Skeletal muscle satellite cell (primary cell): ENCODE data around the gene ARHGEF5. TPM values are rescaled to one million over a fixed set of nuclear protein-coding genes. Genes with fewer than 3 reads are reported as not detected.
"Not testable (repeated sequence)": the region's sequence is repeated elsewhere in the genome, so short reads cannot be mapped to it uniquely, and the experiment has no call there.

Experiments used
- H3K27me3 ChIP-seq: 2 replicates; pipeline ENCODE4 v1.7.0; 2013; ENCODE audit warnings: low read length; ENCODE audit not compliant: control insufficient read depth, insufficient read depth
- H3K36me3 ChIP-seq: 2 replicates; pipeline ENCODE4 v1.7.0; 2013; ENCODE audit warnings: mild to moderate bottlenecking, control low read depth, low read length; ENCODE audit not compliant: insufficient read depth
- H3K4me1 ChIP-seq: 2 replicates; pipeline ENCODE4 v1.7.0; 2013; ENCODE audit warnings: low read length; ENCODE audit not compliant: control insufficient read depth, insufficient read depth
- H3K4me2 ChIP-seq: 2 replicates; pipeline ENCODE4 v1.7.0; 2013; ENCODE audit warnings: mild to moderate bottlenecking, low read length
- H3K4me3 ChIP-seq: 2 replicates; pipeline ENCODE4 v1.7.0; 2013; ENCODE audit warnings: low read length
- H3K9ac ChIP-seq: 2 replicates; pipeline ENCODE4 v1.7.0; 2013; ENCODE audit warnings: mild to moderate bottlenecking, low read depth, low read length, moderate library complexity
- H3K9me3 ChIP-seq: replicated peaks from 2 replicates; pipeline ENCODE4 v1.7.0; 2013; ENCODE audit warnings: mild to moderate bottlenecking, control low read depth, low read length
- total RNA-seq: library from RNA; depleted of rRNA; stranded (reverse); fragments of >200 nt; gene quantifications from 2 replicates; pipeline ENCODE4 v1.2.3, GENCODE V29; 2012; rRNA removed

ARHGEF5 gene
- 1.0 and 1.3 TPM in 2 replicates for total RNA-seq

DNA sequence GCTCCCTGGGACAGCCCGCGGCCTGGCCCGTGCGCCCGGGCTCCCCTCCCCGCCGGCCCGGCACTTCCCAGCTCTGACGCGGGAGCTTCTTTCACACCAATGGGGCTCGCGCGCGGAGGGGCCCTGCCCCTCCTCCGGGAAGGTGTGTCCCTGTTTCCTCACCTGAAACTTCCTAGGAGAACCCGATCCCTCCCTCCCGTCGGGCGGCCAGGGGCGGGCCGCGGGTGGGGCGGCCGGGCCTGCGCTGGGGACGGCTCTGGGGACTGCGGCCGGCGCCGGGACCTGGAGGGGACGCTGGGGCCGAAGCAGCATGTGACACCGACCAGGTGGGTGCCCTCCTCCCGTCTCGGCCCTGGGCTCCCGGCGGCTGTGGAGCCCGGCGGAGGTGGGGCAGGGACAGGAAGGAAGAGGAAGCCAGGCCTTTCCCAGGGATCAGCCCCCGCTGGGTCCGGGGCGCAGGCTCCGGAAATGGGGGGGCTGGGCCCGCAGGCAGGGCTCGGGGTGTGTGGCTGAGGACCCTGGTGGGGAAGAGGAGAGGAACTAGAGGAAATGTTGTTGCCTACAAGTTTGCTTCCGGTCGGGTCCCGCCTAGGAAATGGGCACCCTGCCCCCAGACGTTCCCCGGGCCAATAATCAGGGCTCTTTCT is at the start of gene ARHGEF5:
Gene ARHGEF5, plus strand, starts transcription at position 227 of the 647 bp plus-strand sequence. CDS start 7,268 bp downstream, outside the sequence.
- H3K9ac ChIP-seq, H3K36me3 ChIP-seq, H3K27me3 ChIP-seq, H3K9me3 ChIP-seq, H3K4me3 ChIP-seq, H3K4me1 ChIP-seq, H3K4me2 ChIP-seq: not testable (repeated sequence)

DNA sequence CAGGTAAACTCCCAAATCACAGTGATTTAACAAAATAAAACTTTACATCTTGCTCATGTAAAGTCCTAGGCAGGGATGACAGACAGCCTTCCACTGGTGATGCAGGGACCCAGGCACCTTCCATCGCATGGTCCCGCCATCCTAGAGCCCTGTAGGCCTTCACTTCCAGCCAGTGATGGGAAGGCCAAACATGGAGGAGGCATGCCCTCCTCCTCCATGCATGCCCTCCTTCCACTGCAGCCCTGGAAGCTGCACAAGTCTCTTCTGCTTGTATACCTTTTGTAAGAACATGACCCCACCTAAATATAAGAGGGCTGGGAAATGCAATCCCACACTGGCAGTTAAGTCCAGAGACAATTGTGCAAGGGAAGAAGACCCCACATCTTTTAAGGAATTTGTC is 45.5 kb upstream of the ARHGEF5 start:
- not testable (repeated sequence) for H3K9ac ChIP-seq, H3K27me3 ChIP-seq, H3K9me3 ChIP-seq, H3K36me3 ChIP-seq, H3K4me1 ChIP-seq, H3K4me3 ChIP-seq, H3K4me2 ChIP-seq

DNA sequence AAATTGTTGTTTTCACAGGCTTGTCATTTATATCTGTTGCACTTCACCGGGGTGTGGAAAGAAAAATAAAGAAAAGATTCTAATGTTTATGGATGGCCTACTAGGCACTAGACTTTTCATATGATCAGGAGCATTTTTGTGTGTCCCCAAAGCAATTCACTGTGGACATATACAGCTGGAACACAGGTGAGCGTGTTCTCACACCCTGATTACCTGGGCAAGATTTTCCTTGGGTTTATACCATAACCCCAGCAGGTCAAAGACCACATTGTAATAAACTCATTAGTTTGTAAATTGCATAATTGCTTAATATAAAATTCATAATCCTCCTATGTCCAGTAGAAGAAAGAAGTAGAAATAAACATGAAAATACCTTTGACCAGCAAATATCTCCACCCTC is 44.0 kb upstream of the ARHGEF5 start:
- not testable (repeated sequence) for H3K9me3 ChIP-seq, H3K4me2 ChIP-seq, H3K4me3 ChIP-seq, H3K4me1 ChIP-seq, H3K9ac ChIP-seq, H3K36me3 ChIP-seq, H3K27me3 ChIP-seq

DNA sequence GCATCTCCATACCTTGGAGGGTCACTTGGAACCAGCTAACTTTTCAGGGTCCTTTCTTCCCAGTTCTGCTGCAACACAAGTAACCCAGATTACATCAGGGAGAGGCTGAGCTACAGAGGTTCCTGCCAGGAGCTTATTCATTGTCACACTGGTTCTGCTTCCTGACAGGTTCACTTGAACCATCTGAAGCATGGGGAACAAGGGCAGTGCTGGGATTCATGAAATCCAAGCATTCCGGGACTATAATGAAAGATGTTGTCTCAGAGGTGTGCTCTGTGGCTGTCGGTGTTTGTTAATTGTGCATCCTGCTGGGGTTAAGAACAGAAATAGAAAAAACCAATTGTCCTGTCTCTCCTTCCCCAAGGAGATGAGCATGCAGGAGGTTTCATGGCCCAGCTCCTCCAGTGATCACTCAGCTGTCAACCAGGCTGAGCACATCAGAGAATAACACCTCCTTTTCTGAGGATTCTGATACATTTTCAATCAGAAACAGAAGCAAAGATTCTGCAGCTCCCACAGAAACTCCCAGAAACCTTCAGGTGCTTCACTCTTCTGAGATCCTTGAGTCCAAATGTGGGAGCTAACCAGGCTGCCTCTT is 43.2 kb upstream of the ARHGEF5 start, which contains the start of gene OR2A1:
Gene OR2A1, plus strand, starts transcription at position 548 of the 598 bp plus-strand sequence. CDS start 5,706 bp downstream, outside the sequence.
- not testable (repeated sequence) for H3K9ac ChIP-seq, H3K27me3 ChIP-seq, H3K9me3 ChIP-seq, H3K4me3 ChIP-seq, H3K4me1 ChIP-seq, H3K36me3 ChIP-seq, H3K4me2 ChIP-seq

DNA sequence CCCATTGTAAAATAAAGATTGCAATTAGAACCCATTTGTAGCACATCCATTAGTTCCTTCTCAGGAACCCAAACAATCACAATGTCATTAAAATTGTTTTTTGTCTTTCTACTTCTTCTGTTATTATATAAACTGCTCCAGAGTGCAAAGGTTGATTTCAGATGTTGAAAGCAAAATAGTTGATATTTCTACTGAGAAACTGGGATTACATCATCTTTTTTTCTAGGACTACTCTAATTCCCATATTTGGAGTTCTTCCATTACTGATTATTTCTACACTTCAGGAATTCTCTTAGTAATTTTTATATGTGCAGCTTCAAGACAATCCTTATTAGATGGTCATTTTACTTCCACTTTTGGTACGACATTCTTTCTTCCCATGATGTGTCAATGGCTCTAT is 37.7 kb upstream of the ARHGEF5 start:
- not testable (repeated sequence) for H3K27me3 ChIP-seq, H3K4me1 ChIP-seq, H3K36me3 ChIP-seq, H3K9me3 ChIP-seq, H3K4me2 ChIP-seq, H3K4me3 ChIP-seq, H3K9ac ChIP-seq

DNA sequence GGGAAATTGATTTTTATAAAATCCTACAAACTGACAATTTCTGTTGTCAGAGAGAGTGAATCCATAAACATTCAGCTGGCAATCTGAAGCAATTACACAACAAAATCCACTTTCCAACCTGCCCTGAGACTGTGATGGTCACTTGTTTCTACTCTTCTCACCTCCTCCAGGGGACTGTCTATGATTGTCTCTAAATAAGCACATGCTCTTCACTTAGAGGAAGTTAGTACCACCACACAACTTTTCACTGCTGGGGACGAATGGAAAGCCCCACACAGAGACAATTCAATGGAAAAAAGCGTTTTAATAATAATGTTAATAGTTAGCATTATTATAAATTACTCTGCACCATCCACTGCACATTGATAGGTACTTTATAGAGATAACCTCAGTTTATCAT is 35.7 kb upstream of the ARHGEF5 start:
- H3K9ac ChIP-seq, H3K4me3 ChIP-seq, H3K36me3 ChIP-seq, H3K27me3 ChIP-seq, H3K4me1 ChIP-seq, H3K9me3 ChIP-seq, H3K4me2 ChIP-seq: not testable (repeated sequence)

DNA sequence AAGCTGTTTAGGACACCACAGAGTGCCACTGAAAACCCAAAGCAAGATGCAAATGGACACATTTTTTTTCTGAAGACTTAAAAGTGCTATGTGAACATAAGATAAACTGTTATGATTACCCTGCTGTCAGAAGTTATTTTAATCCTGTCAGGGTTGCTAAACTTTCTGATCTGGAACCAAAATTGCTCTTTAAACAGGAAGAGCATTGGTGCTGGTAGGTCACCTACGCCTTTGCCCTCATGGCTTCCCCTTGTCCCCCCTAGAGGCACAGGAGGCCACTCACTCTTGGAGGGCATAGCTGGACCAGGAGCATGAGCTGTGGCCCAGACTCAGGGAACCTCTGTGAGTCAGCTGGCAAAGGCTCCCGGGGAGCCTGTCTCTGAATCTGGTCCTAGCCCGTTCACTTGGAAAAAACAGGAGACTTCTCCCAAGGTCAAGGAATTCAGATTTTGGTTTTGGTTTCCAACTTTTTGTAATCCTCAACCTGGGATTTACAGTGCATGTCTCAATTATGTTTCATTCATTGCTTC is 33.5 kb upstream of the ARHGEF5 start:
- not testable (repeated sequence) for H3K4me3 ChIP-seq, H3K27me3 ChIP-seq, H3K36me3 ChIP-seq, H3K9ac ChIP-seq, H3K4me1 ChIP-seq, H3K4me2 ChIP-seq, H3K9me3 ChIP-seq

DNA sequence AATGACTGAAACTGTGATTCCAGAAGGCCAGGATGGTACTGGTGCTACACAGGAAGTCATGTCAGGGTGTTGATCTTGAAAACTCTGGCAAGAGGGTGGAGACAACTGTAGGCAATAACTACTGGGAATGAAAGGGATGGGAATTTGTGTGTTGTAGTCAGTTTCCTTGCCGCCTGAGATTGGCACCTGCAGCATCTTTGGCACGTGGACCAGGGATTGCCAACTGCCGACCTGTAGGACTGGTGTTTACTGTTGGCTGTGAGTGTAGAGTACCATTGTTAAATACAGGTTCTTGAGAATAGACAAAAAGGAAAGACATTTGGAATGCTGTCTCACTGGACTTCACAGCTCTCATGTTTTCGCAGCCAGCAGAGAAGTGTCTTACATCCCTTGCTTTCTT is 31.8 kb upstream of the ARHGEF5 start:
- not testable (repeated sequence) for H3K4me2 ChIP-seq

DNA sequence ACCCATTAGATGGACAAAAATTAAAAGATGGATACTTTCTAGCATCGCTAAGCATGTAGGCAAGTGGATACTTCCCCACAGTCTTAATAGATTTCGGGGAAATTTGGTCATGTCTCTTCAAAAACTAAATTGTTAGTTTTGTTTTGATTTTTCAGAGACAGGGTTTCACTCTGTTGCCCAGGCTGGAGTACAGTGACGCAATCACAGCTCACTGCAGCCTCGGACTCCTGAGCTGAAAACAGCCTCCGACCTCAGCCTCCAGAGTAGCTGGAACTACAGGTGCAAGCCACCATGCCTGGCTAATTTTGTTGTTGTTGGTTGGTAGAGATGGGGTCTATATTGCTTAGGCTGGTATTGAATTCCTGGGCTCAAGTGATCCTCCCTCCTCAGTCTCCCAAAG is 29.3 kb upstream of the ARHGEF5 start:
- H3K36me3 ChIP-seq, H3K27me3 ChIP-seq, H3K9ac ChIP-seq, H3K4me1 ChIP-seq, H3K4me2 ChIP-seq, H3K4me3 ChIP-seq, H3K9me3 ChIP-seq: not testable (repeated sequence)

More for the DNA sequence above, 31.8 kb upstream of the ARHGEF5 start:
- not testable (repeated sequence) for H3K9ac ChIP-seq, H3K4me1 ChIP-seq, H3K27me3 ChIP-seq, H3K36me3 ChIP-seq, H3K4me3 ChIP-seq, H3K9me3 ChIP-seq

DNA sequence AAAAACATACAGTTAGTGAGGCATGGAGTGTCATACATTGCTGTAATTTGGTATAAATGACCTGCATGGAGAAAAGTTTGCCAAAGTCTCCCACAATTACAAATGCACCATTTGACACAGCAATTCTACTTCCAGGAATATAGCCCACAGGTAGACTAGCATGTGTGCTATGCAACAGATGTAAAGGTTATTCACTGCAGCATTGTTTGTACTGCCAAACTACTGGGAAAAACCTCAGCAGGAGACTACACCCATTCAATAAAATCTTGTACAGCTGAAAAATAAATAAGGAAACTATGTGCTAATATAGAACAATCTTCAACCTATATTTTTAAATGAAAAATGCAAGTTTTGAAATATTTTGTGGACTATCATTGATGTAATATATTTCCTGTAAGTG is 25.2 kb upstream of the ARHGEF5 start:
- not testable (repeated sequence) for H3K27me3 ChIP-seq, H3K4me3 ChIP-seq, H3K4me1 ChIP-seq, H3K9me3 ChIP-seq, H3K4me2 ChIP-seq, H3K36me3 ChIP-seq, H3K9ac ChIP-seq

DNA sequence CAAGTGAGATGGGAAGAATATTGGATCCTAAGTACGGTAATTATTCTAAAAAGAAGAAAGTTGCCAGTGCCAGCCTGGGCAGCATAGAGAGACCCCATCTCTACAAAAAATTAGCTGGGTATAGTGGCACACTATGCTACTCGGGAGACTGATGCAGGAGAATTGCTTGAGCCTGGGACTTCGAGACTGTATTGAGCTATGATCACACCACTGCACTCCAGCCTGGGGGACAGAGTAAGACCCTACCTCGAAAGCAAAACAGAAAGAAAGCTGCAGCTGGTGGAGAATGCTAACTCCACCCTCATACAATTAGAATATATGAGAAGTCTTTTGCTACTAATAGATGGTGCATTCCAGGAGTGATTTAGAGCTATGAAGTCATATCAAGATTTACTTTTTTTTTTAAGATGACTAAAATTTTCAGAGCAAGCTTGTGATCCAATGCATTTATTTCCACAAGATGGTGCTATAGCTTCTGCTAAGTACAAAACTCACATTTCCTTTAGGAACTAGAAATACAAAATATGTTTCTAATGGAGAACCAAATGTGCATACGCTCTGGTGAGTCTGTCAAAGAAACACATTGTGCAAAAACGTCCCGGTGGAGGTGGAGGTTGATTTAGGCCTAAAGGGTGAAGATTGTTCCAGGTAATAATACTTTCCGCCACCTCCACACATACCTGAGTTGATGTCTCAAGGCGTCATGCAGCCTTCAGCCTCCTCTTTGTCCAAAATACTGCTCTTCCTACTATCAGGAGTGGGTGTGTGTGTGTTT is 23.8 kb upstream of the ARHGEF5 start:
- not testable (repeated sequence) for H3K9ac ChIP-seq, H3K36me3 ChIP-seq, H3K4me3 ChIP-seq, H3K4me1 ChIP-seq, H3K9me3 ChIP-seq, H3K27me3 ChIP-seq, H3K4me2 ChIP-seq

DNA sequence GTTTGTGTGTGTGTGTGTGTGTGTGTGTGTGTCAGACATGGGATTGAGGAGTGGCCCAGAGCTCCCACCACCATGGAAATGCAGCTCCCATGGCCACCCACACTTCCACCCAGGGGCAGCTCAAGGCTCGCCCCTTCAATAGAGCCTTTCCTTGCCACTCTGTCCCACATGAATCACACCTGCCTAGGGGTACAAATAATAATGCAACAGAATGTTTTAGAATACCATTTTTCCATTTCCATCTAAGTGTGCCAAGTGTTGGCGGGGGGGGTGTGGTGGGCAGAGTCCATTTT is 23.3 kb upstream of the ARHGEF5 start:
- not testable (repeated sequence) for H3K36me3 ChIP-seq, H3K27me3 ChIP-seq, H3K4me2 ChIP-seq, H3K9me3 ChIP-seq, H3K4me1 ChIP-seq, H3K4me3 ChIP-seq, H3K9ac ChIP-seq
